ENCODE results near the gene MON1A. TPM values are rescaled to one million over a fixed set of nuclear protein-coding genes. Genes with fewer than 3 reads are reported as not detected.

Gene MON1A
- total RNA-seq, 1 donor from 2014 or later: 7.1 TPM

DNA sequence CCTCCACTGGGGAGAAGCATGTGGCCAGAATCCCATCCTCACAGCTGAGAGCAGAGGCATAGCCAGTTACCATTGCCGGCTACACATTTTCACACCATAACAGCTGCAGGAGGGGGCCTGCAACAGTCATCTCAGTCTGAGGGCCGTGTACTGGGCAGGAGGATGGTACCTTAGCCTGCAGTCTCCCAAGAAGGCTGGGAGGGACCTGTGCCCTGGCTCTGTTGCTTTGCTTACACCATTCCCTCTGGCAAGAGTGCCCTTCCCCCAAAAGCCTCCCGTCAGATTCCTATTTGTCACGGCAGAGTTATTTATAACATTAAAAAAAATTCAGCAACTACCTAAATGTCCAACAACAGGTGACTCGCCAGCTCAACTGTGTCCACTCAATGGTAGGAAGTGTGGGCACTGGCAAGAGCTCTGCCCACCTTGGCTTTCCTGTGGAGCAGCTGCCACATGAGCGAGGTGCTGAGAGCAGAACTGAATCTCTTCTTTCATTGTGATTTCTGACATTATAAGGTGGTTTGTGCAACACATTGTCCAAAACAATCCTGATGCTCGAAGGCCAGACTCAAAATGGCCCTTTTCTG lies 64.3 kb downstream of the MON1A start:
- no peak for ATAC-seq (ENCODE audit: low read depth)
- Mint-ChIP-seq H3K27ac (no peak overlapping the region), H3K36me3 (ENCODE audit: low read depth) (no peaks in the 10 kb centered on the region), H3K9me3 (no peaks in the 10 kb centered on the region), H3K4me3 (no peak overlapping the region), H3K4me1 (no peaks in the 10 kb centered on the region), H3K27me3 (peaks cover 35% of the 10 kb centered on the region)
- DNase-seq: no peak
- POLR2A ChIA-PET: no interaction called here
- intact Hi-C loops (cut with micrococcal nuclease): no loop called here
- CTCF ChIA-PET: no interaction called here
- TF ChIP-seq, protein P1, sequence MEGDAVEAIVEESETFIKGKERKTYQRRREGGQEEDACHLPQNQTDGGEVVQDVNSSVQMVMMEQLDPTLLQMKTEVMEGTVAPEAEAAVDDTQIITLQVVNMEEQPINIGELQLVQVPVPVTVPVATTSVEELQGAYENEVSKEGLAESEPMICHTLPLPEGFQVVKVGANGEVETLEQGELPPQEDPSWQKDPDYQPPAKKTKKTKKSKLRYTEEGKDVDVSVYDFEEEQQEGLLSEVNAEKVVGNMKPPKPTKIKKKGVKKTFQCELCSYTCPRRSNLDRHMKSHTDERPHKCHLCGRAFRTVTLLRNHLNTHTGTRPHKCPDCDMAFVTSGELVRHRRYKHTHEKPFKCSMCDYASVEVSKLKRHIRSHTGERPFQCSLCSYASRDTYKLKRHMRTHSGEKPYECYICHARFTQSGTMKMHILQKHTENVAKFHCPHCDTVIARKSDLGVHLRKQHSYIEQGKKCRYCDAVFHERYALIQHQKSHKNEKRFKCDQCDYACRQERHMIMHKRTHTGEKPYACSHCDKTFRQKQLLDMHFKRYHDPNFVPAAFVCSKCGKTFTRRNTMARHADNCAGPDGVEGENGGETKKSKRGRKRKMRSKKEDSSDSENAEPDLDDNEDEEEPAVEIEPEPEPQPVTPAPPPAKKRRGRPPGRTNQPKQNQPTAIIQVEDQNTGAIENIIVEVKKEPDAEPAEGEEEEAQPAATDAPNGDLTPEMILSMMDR (IDR thresholded peaks at IDR 0.05): no peak

DNA sequence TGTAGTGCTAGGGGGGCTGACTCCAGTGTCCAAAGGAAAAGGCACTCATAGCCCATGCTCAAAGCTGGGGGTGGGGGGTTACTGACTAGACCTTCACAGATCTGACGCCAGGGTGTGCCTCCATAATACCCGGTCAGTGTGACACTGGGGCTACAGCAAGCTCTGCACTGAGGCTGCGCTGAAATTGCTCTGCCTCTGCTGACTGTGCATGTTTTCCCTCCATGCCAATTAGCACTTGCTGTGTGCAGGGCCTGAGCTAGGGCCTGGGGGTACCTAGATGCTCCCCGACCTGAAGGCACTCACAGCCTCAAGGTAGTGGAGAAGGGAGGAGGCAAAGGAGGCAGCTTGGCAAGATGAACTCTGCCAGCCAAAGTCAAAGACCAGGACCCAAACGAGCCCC lies 65.1 kb downstream of the MON1A start:
- TF ChIP-seq, protein P1 (IDR thresholded peaks at IDR 0.05): no peak
- H3K4me3 Mint-ChIP-seq: no peak overlapping the region
- peaks cover 34% of the 10 kb centered on the region for H3K27me3 Mint-ChIP-seq
- DNase-seq (no peak), ATAC-seq (ENCODE audit: low read depth) (no peak)
- H3K4me1 Mint-ChIP-seq: no peaks in the 10 kb centered on the region
- no peak overlapping the region for H3K27ac Mint-ChIP-seq
- no peaks in the 10 kb centered on the region for H3K36me3 Mint-ChIP-seq (ENCODE audit: low read depth)
- H3K9me3 Mint-ChIP-seq: no peaks in the 10 kb centered on the region
- intact Hi-C loops (cut with micrococcal nuclease): no loop called here
- ChIA-PET POLR2A (no interaction called here), CTCF (no interaction called here)

DNA sequence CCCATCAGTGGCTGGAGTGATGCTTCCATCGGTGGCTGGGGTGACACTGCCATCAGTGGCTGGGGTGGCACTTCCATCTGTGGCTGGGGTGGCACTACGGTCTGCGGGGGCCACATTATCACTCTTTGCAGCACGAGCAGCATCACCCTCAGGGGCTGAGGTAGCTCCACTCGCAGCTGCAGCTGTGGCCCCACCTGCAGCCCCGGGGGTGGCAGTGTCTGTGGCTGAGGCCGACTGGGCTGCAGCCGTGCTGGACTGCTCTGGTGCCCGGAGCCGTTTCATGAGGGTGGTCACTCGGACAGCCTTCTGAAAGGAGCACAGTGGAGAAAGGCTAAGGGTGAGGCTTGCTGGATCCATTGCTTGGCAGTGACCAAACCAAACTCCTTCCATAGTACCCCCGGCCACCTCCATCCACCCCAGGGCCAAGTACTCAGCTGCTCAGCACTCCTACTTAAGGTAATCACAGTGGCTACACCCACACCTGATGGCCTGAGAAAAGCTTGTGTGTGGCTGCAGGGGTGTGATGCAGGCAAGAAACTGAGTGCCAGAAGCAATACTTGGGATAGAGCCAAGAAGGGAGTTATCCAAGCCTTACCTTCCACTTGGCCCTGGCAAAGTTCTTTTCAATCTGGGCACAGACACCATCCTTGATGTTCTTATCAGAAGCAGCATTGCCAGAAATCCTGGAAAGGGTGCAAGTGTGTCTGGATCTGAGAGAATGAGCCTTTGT lies 69.9 kb downstream of the MON1A start:
- ATAC-seq (ENCODE audit: low read depth) (no peak), DNase-seq (no peak)
- peaks cover 15% of the 10 kb centered on the region for H3K4me1 Mint-ChIP-seq
- no peaks in the 10 kb centered on the region for H3K9me3 Mint-ChIP-seq
- TF ChIP-seq, protein P1 (IDR thresholded peaks at IDR 0.05): no peak
- H3K36me3 Mint-ChIP-seq (ENCODE audit: low read depth): peaks cover 3% of the 10 kb centered on the region
- H3K4me3 Mint-ChIP-seq: no peak overlapping the region
- ChIA-PET CTCF (interaction anchor here (1.1 kb wide), 1 partner anchor 21 kb away, joined by 3 read pairs; no protein-coding TSS in a partner anchor), POLR2A (no interaction called here)
- no peak overlapping the region for H3K27ac Mint-ChIP-seq
- H3K27me3 Mint-ChIP-seq: peaks cover 14% of the 10 kb centered on the region
- intact Hi-C loops (cut with micrococcal nuclease): no loop called here

Other genes with a start within 250 kb of the MON1A start
- 4.7 and 8.0 TPM in 2 replicates for gene MST1, start 240.3 kb downstream of the MON1A start, total RNA-seq
- 35.1 and 51.4 TPM in 2 replicates for gene RNF123, start 240.3 kb downstream of the MON1A start, total RNA-seq
- gene AMIGO3, start 210.1 kb downstream of the MON1A start, total RNA-seq: not detected in 2 replicates
- 39.9 and 40.7 TPM in 2 replicates for gene GMPPB, start 205.9 kb downstream of the MON1A start, total RNA-seq
- gene IP6K1, start 143.3 kb downstream of the MON1A start, total RNA-seq: 44.3 and 47.6 TPM in 2 replicates
- not detected in 2 replicates for gene CDHR4, start 129.9 kb downstream of the MON1A start, total RNA-seq
- 9.4 and 10.0 TPM in 2 replicates for gene INKA1, start 126.5 kb downstream of the MON1A start, total RNA-seq
- 216 and 237 TPM in 2 replicates for gene UBA7, start 115.9 kb downstream of the MON1A start, total RNA-seq
- gene TRAIP, start 73.2 kb downstream of the MON1A start, total RNA-seq: 6.4 TPM in 2 replicates
- not detected in 2 replicates for gene CAMKV, start 59.9 kb downstream of the MON1A start, total RNA-seq
- 0.81 and 1.6 TPM in 2 replicates for gene MST1R, start 25.9 kb downstream of the MON1A start, total RNA-seq
- 160 and 172 TPM in 2 replicates for gene RBM6, start 10.3 kb upstream of the MON1A start, total RNA-seq
- 261 and 316 TPM in 2 replicates for gene RBM5, start 159.1 kb upstream of the MON1A start, total RNA-seq
- 0.34 TPM in 1 of 2 replicates, not detected in the other for gene SEMA3F, start 225.5 kb upstream of the MON1A start, total RNA-seq

Data from activated B cell treated with CpG ODN at 0.5 μM for 24 hours (primary cell).